PFSK-1 (cell line): Measurements from ENCODE around the gene ANKS1B.

Source experiments
- POLR2AphosphoS5 ChIP-seq: IDR thresholded peaks from 2 replicates; pipeline ENCODE4 v1.6.1; 2012; ENCODE audit warnings: low read depth, mild to moderate bottlenecking, control low read depth, low read length, moderate library complexity
- REST ChIP-seq, 2 experiments: IDR thresholded peaks; 2 replicates each; pipeline versions ENCODE4 v1.6.1 to v1.8.0; 2011 to 2012; ENCODE audit warnings: low read depth in 2 of 2, low read length in 2 of 2, control low read depth in 1 of 2, inconsistent platforms in 1 of 2, mild to moderate bottlenecking in 1 of 2, moderate library complexity in 1 of 2; ENCODE audit not compliant: insufficient read depth in 1 of 2
- TAF1 ChIP-seq: IDR thresholded peaks from 2 replicates; pipeline ENCODE4 v1.6.1; 2012; ENCODE audit warnings: low read length, control low read depth, borderline replicate concordance; ENCODE audit not compliant: insufficient read depth

GRCh38 chr12:99476956-99477355 is 507.8 kb downstream of the ANKS1B start:
- no peak for TF ChIP-seq REST (IDR thresholded peaks at IDR 0.05; ENCODE audit: insufficient read depth in 1 of 2, low read depth in 2 of 2, low read length in 2 of 2)
- TF ChIP-seq POLR2AphosphoS5 = no peak
- TF ChIP-seq TAF1 = no peak
